Measurements from ENCODE around the gene IL17RA.
"Not testable (repeated sequence)": the region's sequence is repeated elsewhere in the genome, so short reads cannot be mapped to it uniquely, and the experiment has no call there.

IL17RA gene

DNA sequence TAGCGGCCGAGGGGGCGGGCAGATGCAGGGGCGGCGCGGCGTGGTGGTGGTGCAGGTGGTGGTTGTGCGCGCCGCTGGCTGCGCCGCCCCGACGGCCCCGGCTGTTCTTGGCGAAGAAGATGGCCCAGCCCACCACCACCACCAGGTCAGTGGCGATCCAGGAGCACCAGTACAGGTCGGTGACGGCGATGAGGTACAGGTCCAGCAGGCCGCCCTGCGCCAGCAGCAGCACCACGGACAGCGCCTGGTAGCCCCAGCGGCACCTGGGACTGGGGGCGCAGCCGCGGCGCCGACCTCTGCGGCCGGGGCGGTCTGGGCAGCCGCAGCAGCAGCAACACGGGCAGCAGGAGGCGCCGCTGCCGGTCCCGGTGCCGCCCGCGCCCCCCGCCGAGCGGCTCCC lies 35.5 kb downstream of the IL17RA start:
- peak in 3 of 4 experiments; percentile 20 to 41 (median 36) for DNase-seq (ENCODE audit: low read depth in 4 of 4, low spot score in 1 of 4)

DNA sequence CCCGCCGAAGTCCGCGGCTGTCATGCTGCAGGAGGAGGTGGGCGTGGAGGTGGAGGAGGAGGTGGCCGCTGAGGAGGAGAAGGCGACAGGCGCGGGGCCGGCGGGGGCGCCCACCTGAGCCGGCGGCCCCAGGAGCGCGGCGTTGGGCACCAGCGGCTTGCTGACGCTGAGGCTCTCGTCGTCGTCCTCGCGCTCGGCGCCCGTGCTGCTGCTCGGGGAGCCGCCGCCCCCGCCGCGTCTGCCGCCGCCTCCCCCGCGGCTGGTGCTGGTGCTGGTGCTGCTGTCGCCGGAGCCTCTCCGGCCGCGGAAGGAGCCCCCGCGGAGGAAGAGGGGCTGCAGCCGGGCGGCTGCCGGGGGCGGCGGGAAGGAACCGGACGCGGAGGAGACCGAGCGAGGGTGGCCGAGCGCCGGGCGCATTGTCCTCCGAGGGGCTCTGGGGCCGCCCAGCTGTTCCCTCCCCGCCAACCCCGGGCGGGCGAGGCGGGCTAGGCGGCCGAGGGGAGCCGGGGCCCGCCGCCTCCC lies 36.0 kb downstream of the IL17RA start:
- peak in 1 of 4 experiments; percentile 10 for DNase-seq (ENCODE audit: low read depth in 4 of 4, low spot score in 1 of 4)

DNA sequence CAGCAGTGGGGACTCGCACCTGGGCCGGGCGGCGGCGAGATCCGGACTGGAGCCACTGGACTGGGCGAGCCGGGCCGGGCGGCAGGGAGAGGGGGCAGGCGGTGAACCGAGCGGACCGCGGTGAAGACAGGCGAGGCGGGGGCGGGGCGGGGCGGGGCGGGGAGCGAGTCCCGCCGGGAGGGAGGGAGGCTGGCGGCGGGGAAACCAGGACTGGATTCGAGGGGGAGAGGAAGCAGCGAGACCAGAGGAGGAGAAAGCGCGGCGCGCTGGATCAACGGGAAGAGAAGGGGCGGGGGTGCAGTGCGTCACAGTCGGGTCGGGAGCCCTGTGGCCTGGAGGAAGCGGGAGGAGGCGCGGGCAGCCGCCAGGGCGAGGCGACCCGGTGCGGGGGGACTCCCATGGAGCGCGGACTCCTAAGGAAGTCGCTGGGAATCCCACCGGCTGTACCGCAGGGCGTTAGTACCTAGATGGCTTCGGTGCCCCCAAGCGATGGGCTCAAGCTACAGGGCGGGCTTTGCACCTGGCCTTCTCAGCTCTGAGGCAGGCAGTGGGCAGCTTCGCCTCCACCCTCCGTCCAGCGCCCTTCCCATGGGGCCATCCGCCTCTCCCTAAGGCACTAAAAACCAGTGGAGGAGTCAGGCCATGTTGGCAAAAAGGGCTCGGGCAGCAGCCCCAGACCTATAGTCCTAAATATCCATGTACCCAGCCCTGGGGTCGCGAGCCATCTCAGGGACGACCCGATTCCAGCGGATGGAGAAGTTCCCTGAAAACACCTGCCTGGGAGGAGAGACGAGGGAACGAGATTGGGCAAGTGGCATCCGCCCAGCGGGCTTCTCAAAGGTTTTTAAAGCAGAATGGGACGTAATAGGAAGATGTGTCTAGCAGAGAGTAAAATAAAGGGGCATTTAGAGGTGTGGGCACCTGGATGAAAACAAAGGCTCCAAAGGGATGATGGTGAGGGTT lies 36.7 kb downstream of the IL17RA start, which contains the start of gene TMEM121B:
Gene TMEM121B (minus strand): TSS at position 128 of the 963 bp plus-strand sequence. CDS start 233 bp downstream, outside the sequence.
- peak in 1 of 4 experiments; percentile 7 for DNase-seq (ENCODE audit: low read depth in 4 of 4, low spot score in 1 of 4)

DNA sequence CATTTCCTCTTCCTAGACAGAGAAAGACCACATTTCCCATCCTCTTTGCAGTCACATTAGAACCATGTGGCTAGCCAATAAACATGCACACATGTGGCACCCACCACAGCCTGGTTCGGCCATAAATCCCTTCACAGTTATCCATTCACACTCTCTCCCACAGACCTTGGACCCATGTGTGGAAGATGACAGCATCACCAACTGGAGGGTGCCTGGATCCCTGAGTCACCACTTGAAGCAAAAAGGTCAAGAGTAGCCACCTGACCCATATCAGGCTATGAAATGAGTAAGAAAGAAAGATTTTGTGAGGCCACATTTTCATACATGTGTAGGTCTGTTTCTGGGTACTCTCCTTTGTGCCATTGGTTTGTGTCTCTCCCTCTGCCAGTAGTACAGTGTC lies 45.4 kb downstream of the IL17RA start:
- DNase-seq (ENCODE audit: low read depth in 4 of 4, low spot score in 1 of 4), result no peak

DNA sequence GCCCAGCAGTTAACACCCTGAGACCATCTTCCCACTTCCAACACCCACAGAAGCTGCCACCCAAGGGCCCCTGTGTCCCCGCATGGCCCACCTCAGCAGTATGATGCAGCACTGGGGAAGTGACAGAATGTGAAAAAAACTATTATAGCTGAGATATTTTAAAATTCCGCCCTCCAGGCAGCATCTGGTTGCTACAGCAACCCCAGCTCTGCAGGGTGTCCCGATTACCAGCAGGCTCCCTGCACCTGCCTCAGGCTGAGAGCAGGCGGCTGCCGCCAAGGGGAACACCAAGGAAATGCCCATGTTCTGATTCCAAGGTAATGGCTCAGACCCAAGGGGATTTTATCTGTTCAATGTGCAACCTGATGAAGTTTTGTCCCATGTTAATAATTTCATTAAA lies 46.9 kb downstream of the IL17RA start:
- no peak for DNase-seq (ENCODE audit: low read depth in 4 of 4, low spot score in 1 of 4)

DNA sequence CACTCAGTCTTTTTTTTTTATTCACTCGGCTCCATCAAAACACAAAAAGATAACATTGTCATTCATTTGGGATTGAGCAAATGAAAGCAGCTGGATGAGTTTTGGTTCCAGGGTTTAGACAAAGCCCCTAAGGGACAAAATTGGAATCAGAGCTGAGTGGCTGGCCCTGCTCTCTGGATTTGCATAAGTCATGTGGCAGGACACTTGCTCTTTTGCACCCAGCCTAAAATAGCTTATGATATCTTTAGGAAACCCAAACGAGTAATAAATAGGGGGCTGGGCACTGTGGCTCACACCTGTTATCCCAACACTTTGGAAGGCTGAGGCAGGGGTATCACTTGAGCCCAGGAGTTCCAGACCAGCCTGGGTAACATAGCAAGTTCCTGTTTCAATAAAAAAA lies 47.3 kb downstream of the IL17RA start:
- no peak for DNase-seq (ENCODE audit: low read depth in 4 of 4, low spot score in 1 of 4)

DNA sequence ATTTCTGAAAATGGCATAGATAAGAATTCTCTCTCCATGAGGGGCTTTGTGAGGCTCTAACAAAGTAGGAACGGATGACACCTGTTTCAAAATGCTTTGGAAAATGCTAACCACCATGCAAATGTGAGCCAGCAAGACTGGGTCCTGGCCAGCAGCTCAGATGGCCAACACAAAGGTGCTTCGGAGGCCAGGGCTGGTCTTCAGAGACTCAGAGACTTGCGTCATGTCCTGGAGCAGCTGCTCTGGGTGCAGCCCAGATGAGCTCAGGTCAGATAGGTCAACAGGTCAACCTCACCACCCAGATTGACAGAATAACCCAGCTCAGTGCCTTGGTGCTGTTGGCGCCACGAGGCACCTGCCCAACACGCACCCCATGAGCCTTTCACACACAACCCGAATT lies 48.3 kb downstream of the IL17RA start:
- DNase-seq (ENCODE audit: low read depth in 4 of 4, low spot score in 1 of 4), result no peak

DNA sequence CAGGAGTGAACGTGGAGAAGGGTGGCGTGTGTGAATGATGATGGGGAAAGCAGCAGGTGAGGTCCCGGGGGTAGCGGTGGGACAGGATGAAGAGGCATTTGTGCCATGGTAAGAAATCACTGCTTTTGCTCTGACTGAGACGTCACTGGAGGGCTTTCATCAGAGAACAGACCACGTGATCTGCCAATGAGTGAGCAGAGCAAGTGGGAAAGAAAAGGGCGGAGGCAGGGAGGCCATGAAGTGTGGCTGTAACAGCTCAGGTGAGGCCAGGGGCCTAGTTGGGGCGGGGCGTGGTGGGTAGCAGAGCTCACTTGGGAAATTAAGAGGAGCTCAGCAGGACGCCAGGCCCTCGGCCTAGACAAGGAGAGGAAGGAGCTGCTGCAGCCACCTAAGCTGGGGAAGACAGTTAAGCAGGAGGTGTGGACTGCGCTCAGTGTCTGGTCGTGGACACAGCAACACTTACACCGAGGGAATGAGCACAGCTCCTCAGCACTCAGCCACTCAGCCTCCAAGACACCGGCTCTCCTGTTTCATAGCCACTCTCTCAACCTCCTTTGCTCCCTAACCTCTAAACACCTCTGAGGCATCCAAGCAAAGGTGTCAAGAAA lies 50.5 kb downstream of the IL17RA start:
- DNase-seq (ENCODE audit: low read depth in 4 of 4, low spot score in 1 of 4), result no peak

DNA sequence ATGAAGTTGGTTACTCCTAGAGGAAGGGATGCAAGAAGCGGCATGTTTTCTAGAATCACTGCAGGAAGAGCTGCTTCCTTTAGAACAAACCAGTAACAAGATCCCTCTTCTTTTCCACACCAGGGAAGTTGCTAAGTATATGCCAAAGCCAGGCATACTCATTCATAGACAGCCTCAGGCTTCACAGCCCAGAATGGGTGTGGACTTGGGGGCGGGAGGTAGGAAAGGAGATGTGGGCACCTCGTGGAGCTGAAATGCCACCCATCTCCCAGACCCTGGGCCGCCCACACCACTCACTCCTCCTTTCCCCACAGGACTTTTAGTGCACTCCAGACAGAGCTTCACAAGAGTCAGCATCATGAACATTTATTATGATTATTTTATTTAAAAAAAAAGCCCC lies 52.4 kb downstream of the IL17RA start:
- DNase-seq (ENCODE audit: low read depth in 4 of 4, low spot score in 1 of 4), result no peak

DNA sequence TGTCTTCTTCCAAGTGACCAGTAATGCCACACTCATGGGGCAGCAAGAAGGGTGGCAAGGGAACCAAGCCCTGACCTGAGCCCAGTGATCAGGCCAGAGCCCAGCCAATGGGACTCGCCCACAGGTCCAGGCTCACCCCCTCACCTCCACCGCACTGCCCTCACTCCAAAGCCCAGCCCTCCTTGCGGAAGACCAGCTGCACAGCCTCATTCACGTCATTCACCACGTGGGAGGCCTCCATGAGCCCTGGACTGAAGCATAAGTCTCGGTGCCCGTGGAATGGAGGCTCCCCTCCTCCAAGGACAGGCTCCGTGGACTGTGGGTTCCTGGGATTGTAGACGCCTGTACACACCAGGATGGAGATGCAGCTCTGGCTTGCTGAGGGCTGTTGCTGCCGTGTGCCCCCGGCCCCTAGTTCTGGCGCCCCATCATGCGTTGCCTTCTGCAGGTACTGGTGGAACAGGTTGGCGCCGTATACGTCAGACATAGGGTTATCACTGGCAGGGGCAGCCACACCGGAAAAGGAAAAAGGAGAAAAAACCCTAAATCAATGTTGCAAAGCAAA lies 53.1 kb downstream of the IL17RA start:
- no peak for DNase-seq (ENCODE audit: low read depth in 4 of 4, low spot score in 1 of 4)

DNA sequence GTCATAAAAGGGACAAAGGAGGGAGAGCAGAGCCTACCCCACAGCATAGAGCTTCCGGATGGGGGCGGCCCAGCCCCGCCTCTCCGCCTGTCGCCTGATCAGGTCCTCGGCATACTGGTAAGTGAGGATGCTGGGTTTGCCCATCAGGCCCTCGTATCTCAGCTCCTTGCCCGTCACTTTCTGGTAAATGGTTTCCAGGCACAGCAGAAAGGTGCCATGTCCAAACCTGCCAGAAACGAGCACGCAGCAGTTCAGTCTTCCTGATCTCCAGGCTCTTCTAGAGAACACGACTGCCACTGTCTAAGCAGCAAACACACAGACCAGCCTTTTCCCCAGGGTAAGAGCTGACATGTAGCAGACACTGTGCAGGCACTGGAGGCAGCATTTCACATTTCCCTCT lies 53.7 kb downstream of the IL17RA start:
- DNase-seq (ENCODE audit: low read depth in 4 of 4, low spot score in 1 of 4), result no peak

DNA sequence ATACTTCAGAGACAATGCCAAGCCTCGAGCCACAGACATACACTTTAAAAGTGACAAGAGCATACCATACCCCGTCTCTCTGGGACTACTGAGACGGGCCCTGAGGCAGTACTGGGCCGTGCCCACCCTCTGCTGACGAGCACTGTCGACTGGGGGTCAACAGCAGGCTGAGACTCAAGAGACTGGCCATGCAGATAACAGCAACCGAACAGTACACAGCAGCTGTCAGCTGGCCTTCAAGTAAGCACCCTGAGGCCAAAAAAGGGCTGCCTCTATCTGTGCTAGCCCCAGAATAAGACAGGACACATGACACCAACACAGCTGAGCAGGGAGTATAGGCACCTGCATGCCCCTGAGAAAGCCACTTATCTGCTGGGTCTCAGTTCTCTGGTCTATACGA lies 55.2 kb downstream of the IL17RA start:
- no peak for DNase-seq (ENCODE audit: low read depth in 4 of 4, low spot score in 1 of 4)

DNA sequence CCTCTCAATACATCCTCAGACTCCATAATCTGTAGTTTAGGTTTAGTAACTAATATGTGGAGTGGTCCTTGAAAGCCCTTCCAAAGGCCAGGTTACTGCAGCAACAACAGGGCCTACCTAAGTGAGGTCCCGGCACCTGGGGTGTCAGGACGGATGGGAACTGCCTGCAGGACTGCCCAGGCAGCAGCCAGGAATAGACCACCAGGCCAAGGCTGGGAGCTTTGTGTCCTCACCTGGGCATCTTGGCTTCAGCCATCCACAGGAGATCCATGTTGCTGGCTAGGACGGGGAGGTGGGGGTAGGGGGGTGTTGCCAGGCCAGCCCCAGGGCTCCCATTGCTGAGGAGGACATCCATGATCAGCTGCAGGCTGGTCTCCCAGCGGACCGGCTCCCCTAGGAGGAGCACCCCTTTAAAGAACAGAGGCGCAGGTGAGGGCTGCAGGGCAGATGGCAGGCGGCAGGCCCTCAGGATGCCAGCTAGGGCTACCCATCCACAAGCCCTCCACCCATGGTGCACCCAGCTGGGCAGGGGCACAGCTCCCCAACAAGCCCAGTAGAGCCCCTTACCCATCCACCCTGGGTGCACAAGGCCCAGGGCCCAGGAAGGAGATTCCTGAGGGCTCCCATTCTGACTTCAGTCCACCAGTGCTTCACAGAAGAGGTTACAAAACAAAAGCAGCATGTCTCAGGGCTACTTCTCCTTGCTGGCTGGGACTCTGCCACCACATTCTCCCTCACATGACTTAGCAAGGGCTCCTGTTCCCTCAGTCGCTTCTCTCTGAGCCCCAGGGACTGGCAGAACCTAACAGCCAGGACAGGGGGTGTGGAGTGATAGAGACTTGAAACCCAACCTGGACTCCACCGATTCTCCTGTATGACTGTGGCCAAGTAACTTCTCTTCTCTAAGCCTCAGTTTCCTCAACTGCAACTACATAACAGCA lies 56.3 kb downstream of the IL17RA start:
- DNase-seq (ENCODE audit: low read depth in 4 of 4, low spot score in 1 of 4), result no peak

DNA sequence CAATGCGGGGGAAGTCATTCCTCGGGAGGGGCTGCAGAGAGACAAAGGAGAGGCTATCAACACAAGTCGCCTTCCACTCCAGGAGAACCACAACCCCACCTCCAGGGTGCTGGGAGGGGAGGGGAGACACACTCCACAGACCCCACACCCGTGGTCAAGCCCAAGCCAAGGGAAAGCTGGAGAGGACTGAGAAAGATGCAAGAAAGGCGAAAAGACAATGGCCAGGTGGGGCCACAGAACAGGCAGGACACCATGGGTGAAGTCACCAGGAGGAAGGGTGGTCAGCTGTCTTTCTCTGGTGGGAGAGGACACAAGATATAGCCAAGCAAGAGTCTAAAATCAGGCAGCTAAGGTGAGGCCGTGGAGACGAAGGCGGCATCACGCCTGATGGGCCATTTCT lies 58.3 kb downstream of the IL17RA start:
- no peak for DNase-seq (ENCODE audit: low read depth in 4 of 4, low spot score in 1 of 4)

DNA sequence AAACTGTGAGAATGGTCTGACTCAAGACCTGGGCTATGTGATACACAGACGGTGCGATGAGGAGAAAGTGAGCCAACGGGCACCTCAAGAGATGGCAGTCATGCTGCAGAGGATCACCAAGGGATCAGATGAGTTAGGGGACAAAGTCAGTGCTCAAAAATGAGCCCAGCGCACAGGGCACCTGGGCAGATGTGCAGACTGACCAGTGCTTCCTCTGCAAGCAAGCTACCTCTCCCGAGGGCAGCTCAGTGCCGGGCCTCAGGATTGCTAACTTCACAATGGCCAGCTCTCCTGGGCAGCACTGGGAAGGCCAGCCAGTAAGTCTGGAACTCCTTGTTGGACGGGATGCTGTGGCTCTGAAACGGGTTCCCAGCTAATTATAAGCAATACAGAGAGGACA lies 59.0 kb downstream of the IL17RA start:
- DNase-seq (ENCODE audit: low read depth in 4 of 4, low spot score in 1 of 4), result no peak

DNA sequence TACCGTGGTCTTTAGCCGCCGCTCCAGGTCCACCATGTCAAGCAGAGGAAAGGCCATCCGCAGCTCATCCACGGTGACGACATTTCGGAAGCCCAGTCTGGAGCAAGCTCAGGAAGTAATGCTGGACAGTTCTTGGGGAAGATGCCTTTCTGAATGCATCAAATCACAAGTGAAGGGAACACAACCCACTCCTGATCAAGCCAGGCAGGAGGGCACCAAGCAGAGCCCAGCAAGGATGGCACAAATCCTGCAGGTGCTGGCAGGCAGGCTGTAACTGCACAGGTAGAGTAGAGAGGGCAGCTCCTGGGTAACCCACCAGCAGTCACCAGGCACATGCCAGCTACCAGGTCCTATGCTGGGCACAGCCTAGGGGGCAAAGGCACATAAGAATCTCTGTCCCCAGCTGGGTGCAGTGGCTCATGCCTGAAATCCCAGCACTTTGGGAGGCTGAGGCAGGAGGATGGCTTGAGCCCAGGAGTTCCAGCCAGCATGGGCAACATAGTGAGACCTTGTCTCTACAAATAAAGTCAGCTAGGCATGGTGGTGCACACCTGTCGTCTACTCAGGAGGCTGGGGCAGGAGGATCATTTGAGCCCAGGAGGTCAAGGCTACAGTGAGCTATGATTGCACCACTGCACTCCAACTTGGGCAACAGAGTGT lies 60.4 kb downstream of the IL17RA start:
- no peak for DNase-seq (ENCODE audit: low read depth in 4 of 4, low spot score in 1 of 4)

DNA sequence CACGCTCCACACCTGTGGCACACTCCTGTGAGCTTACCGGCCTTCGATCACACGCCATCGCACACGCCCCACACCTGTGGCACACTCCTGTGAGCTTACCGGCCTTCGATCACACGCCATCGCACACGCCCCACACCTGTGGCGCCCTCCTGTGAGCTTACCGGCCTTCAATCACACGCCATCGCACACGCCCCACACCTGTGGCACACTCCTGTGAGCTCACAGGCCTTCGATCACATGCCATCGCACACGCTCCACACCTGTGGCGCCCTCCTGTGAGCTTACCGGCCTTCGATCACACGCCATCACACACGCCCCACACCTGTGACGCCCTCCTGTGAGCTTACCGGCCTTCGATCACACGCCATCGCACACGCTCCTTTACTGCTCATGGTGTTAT lies 62.7 kb downstream of the IL17RA start:
- not testable (repeated sequence) for DNase-seq (ENCODE audit: low read depth in 4 of 4, low spot score in 1 of 4)

DNA sequence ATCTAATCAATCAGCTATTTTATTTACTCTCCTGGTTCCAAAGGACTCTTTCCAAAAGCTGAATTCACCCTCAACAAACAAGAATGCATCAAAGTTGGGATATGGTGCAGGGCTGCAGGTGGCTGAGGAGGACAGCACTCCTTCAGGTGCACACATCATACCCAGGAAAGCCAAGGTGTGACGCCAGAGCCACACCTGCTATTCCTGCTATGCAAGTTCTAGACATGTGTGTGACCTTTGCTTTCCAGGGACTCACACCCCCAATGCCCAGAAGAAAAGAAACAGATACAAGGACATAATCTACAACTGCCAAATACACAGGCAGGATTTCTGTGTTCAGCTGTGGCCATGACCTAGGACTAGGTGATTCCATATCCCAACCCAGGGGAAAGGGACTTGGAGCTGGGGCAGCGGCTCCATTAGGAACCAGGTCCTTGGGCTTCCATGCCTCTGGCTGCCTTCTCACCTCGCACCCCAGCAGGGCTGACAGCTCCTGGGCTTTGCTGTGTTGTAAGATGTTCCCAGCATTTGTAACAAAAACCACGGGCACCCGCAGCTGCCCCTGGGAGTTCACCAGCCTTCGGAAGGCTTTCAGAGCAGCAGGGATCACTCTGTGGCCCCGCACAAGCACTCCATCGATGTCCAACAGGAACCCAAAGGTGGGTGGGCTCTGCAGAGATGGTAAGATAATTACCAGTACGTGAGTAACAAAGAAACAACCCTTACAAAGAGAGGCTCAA lies 64.4 kb downstream of the IL17RA start:
- DNase-seq (ENCODE audit: low read depth in 4 of 4, low spot score in 1 of 4), result no peak

DNA sequence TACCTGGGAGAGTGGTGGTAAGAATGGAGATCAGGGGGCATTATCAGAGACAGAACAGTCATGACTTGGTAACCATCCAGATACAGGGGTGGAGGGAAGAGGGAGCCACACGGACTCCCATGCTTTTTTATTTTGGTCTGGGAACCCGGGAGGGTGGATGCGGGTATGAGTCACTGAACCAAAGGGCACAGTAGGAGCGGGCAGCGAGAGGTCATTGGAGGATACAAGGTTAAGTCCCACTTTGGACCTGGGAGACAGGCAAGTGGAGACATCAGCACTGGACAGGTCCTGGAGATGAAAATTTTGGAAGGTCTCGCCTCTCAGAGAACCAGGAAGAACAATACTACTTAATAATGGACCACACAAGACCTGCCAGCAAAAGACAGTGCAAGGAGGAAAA lies 67.5 kb downstream of the IL17RA start:
- DNase-seq (ENCODE audit: low read depth in 4 of 4, low spot score in 1 of 4), result no peak

DNA sequence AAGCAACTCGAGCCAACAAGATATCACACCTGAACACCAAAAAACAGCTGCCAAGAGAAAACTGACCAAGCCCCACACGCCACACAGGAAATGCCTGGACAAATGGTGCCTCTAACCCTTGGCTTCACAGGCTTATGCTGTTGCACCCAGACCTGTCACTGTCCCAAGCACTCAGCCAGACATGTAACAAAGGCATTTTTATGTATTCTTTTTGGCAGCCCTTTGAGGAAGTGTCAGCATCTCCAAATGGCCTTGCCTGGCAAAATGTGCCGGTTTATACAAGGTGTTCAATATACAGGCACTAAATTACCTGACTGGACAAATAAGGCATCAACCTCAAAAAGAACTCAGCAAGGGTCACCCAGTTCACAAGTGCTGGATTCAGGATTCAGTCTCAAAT lies 68.2 kb downstream of the IL17RA start:
- no peak for DNase-seq (ENCODE audit: low read depth in 4 of 4, low spot score in 1 of 4)
